ENCODE data around the gene TM9SF4.

The TM9SF4 gene

GRCh38 chr20:32127347-32127746, 17.8 kb downstream of the TM9SF4 start:
- DNase-seq (ENCODE audit: low read depth in 3 of 3): no peak

DNA sequence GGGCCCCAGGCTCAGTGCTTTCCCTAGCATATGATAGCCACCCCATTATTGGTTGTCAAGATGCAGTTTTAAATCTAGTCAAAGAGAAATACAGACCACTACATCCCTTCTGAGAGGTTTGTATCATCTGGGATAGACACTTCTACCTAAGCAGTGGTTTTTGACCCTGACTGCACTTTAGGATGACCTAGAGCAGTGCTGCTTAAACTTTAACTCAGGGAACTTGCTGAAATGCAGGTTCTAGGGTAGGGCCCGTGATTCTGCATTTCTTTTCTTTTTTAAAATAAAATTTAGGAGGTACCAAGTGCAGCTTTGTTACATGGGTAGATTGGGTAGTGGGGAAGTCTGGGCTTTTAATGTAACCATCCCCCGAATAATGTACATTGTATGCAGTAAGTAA, 18.7 kb downstream of the TM9SF4 start:
- no peak for DNase-seq (ENCODE audit: low read depth in 3 of 3)

DNA sequence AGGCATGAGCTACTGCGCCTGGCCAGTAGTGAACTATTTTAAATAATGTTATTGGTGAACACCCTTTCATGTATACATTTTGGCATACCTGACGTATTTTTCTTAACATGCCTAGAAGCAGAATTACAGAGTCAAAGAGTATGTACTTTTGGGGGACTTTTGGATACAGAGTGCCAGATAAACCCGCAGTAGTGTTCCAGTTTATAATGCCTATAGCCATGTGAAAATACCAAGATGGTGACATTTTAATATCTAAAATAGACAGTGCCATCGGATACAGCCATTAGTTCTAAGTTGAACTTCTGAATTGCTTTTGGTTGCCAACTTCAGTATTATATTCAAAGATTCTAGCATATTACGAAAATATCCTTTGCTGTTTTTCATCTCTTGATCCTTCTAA, 20.3 kb downstream of the TM9SF4 start:
- DNase-seq (ENCODE audit: low read depth in 3 of 3): no peak

GRCh38 chr20:32130352-32130751, 20.8 kb downstream of the TM9SF4 start:
- DNase-seq (ENCODE audit: low read depth in 3 of 3): no peak

- no peak for DNase-seq (ENCODE audit: low read depth in 3 of 3)
Observed at GRCh38 chr20:32130965-32131364, 21.5 kb downstream of the TM9SF4 start.

- no peak for DNase-seq (ENCODE audit: low read depth in 3 of 3)
Observed at GRCh38 chr20:32132911-32133549, 23.5 kb downstream of the TM9SF4 start.

- no peak for DNase-seq (ENCODE audit: low read depth in 3 of 3)
Observed at GRCh38 chr20:32134026-32134425, 24.5 kb downstream of the TM9SF4 start.

- DNase-seq (ENCODE audit: low read depth in 3 of 3): no peak
Observed at GRCh38 chr20:32135983-32136515, 26.5 kb downstream of the TM9SF4 start.

GRCh38 chr20:32138921-32139320, 29.4 kb downstream of the TM9SF4 start:
- DNase-seq (ENCODE audit: low read depth in 3 of 3): no peak

DNA sequence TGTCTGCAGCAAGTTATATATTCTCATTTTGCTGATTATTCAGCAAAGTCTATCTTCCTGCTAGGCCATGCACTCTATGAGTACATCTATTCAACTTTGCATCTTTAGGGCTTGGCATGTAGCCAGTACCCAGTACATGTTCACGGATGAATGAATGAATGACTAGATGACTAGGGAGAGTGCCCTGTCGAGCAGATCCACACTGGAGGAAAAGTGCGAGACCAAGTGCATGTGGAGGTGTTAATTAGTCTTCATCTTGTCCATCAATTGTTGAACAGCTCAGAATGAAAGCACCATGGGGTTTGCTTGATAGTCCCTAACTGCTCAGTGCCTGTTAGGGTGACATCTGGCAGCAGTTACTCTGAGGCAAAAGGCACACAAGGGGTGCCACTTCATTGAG, 30.4 kb downstream of the TM9SF4 start:
- no peak for DNase-seq (ENCODE audit: low read depth in 3 of 3)

- no peak for DNase-seq (ENCODE audit: low read depth in 3 of 3)
Observed at GRCh38 chr20:32140603-32141002, 31.1 kb downstream of the TM9SF4 start.

DNA sequence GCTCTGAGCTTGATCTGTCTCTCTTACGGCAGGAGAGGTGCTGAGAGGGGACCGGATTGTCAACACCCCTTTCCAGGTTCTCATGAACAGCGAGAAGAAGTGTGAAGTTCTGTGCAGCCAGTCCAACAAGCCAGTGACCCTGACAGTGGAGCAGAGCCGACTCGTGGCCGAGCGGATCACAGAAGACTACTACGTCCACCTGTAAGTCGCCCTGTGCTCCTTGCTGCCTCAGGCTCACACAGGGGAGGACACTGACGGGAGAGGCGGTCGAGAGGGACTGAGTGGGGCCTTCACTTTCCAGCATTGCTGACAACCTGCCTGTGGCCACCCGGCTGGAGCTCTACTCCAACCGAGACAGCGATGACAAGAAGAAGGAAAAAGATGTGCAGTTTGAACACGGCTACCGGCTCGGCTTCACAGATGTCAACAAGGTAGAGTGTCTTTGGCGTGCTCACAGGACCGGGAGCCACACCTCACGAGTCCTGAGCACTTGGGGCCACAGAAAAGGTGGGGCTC, 32.0 kb downstream of the TM9SF4 start:
- DNase-seq (ENCODE audit: low read depth in 3 of 3): no peak

DNA sequence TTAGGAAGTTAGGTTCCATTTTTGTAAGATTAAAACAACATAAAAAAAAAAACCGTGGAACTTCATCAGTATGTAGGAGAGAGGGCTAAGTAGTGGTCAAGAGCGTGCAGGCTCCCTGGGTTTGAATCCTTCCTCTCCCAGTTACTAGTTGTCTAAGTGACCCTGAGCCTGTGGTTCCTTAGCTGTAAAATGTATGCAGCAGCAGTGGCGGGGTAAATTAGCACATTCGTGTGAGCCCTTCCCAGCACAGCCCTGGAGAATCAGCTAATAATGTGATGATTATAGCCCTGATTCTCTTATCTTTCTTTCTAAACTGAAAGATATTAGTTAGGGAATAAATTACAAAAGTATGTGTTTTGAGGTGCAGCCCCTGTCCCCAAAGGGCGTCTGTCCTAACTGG, 32.6 kb downstream of the TM9SF4 start:
- DNase-seq (ENCODE audit: low read depth in 3 of 3): no peak

- no peak for DNase-seq (ENCODE audit: low read depth in 3 of 3)
Observed at GRCh38 chr20:32142991-32143390, 33.5 kb downstream of the TM9SF4 start.

DNA sequence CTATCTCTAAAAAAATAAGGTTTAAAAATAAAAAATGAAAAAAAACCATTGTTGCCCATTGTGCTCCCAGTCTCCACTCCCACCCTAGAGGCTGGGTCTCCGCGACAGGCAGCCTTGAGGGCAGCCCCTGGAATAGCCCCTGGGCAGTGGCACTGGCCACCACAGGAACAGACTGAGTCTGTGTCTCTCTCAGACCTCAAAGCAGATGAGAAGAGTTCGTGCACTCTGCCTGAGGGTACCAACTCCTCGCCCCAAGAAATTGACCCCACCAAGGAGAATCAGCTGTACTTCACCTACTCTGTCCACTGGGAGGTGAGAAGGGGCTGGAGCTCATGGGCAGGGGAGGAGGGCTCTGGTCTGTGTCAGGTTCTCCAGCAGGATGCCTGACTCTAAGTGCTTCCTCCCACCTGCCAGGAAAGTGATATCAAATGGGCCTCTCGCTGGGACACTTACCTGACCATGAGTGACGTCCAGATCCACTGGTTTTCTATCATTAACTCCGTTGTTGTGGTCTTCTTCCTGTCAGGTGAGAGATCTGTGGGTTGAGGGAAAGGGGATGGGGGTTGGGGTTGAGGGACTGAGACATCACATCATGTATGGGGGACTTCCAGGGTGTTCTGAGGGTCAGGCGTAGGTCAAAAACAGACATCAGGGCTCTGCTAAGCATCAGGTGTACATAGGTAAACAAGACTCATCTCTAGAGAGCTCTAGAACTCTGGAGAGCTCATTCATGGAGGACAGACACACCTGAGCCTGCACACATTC, 35.6 kb downstream of the TM9SF4 start:
- DNase-seq (ENCODE audit: low read depth in 3 of 3): no peak

DNA sequence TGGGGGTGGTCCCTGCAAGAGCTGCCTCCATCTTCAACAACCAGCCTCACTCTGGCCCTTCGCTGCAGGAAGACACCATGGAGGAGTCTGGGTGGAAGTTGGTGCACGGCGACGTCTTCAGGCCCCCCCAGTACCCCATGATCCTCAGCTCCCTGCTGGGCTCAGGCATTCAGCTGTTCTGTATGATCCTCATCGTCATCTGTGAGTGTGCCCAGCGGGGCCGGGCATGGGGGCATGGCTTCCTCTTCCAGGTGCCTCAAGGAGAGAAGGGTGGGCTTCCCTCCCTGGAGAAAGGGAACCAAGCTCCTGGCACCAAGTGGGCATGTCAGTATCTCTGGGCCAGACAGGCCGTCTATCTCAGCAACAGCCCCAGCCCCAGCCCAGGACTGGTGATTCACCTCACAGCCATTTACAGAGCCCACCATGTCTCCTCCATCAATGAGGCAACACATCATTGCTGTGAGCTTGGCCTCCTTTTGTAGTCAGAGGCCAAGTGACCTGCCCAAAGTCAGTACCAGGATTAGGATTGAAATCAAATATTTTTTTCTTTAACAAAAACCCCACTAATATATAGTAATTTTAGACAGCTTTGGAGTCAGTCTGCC, 40.2 kb downstream of the TM9SF4 start:
- DNase-seq (ENCODE audit: low read depth in 3 of 3): no peak

DNA sequence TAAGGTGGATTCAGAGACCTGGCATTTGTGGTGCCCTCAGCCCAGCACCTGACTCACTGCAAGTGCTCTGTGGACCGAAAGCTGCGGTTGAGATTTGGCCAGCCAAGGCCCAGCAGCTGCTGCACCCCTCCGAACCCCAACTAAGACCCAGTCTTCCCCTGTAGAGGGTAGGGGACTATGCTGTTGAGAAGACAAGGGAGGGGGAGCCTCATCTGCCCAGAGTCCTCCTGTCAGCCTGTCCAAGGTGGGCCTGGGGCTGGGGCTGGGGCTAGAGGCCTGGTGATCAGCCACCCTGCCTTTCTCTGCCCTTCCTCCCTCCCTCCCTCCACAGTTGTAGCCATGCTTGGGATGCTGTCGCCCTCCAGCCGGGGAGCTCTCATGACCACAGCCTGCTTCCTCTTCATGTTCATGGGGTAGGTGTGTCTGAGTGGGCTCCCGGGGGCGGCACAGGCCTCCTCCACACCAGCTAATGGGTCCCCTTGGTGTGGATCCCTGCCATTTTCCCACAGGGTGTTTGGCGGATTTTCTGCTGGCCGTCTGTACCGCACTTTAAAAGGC, 40.9 kb downstream of the TM9SF4 start:
- DNase-seq (ENCODE audit: low read depth in 3 of 3): no peak

- DNase-seq (ENCODE audit: low read depth in 3 of 3): no peak
Observed at GRCh38 chr20:32152421-32153155, 43.1 kb downstream of the TM9SF4 start.

DNA sequence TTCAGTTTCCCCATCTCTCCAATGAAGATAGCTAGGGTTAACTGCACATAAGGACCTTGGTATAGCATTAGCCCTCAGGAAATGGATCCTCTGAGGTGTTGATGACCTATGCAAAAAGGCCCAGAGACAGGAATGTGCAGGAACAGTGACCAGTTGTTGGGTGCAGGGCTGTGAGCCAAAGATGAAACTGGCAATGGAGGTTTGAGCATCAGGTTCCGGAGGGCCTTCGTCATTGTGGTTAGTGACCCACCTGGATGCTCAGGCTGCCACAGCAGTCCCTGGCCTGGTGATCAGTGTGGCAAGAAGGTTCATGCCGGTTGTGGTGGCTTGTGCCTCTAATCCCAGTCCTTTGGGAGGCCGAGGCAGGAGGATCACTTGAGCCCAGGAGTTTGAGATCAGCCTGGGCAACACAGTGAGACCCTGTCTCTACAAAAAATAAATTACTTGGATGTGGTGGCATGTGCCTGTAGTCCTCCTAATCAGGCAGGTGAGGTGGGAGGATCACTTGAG, 43.7 kb downstream of the TM9SF4 start:
- DNase-seq (ENCODE audit: low read depth in 3 of 3): no peak

DNA sequence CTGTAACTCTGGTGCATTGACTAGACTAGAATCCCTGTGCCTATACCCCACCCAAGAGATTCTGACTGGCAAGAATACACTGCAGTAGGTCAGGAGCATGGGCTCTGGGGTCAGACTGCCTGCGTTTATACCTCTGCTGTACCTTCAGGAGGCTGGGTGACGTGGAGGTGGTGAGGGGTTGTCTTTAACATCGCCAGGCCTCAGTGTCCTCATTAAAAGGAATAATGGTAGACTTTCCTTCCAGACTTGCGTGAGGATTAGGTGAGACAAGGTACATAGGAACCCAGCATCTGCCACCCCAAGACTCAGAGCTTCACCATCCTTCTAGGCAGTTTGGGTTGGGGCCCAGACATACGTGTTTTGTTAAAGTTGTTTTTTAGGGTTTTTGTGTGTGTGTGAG, 44.3 kb downstream of the TM9SF4 start:
- no peak for DNase-seq (ENCODE audit: low read depth in 3 of 3)

Measured in stimulated activated CD4-positive, alpha-beta T cell treated with anti-CD3 and anti-CD28 coated beads, TNF-alpha, amount 100 ng/mL, for 24 hours (primary cell).